ES-I3 (cell line): ENCODE results near the gene TTC21A.

Experiments used
- H3K36me3 ChIP-seq: 2 replicates; pipeline ENCODE4 v1.6.1; 2013; ENCODE audit warnings: mild to moderate bottlenecking, low read length, control low read depth, moderate library complexity; ENCODE audit not compliant: insufficient read depth
- H3K4me1 ChIP-seq: 2 replicates; pipeline ENCODE4 v1.6.1; 2013; ENCODE audit warnings: mild to moderate bottlenecking, control low read depth, low read length; ENCODE audit not compliant: insufficient read depth
- H3K9ac ChIP-seq: 2 replicates; pipeline ENCODE4 v1.6.1; 2013; ENCODE audit warnings: low read depth, mild to moderate bottlenecking, low read length, moderate library complexity
- H3K9me3 ChIP-seq: 2 replicates; pipeline ENCODE4 v1.6.1; 2013; ENCODE audit warnings: mild to moderate bottlenecking, low read length, moderate library complexity; ENCODE audit not compliant: control insufficient read depth, insufficient read depth

The TTC21A gene

GRCh38 chr3:39088456-39088855, 19.0 kb upstream of the TTC21A start:
- Histone ChIP-seq H3K9me3 (no peaks in the 10 kb centered on the region), H3K9ac (no peak overlapping the region), H3K4me1 (no peaks in the 10 kb centered on the region), H3K36me3 (peaks cover 5% of the 10 kb centered on the region; the same call in 1 of the 2 replicates)

DNA sequence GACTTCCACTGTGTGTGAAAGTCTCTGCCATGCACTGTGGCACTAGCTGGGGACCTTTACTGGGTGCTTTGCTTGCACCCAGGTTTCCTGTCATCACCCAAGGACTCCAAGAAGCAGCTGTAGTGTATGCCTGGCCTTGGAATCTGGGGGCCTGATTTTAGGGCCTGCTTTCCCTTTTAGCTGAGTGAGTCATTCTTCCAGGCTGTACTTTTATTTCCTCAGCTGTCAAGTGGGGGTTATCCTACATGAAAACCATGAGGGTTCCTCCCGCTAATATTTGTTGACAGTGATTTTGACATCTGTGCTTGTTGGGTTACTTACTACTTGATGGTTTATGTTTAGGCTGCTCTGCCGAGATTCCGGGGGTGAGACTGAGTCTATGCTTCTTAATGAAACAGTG, 18.6 kb upstream of the TTC21A start:
- Histone ChIP-seq H3K9ac (no peak overlapping the region), H3K36me3 (peaks cover 5% of the 10 kb centered on the region; the same call in 1 of the 2 replicates), H3K4me1 (no peaks in the 10 kb centered on the region), H3K9me3 (no peaks in the 10 kb centered on the region)

GRCh38 chr3:39090922-39091321, 16.6 kb upstream of the TTC21A start:
- H3K36me3 ChIP-seq, result peaks cover 9% of the 10 kb centered on the region
- no peaks in the 10 kb centered on the region for H3K4me1 ChIP-seq
- H3K9ac ChIP-seq, result no peak overlapping the region
- no peaks in the 10 kb centered on the region for H3K9me3 ChIP-seq

DNA sequence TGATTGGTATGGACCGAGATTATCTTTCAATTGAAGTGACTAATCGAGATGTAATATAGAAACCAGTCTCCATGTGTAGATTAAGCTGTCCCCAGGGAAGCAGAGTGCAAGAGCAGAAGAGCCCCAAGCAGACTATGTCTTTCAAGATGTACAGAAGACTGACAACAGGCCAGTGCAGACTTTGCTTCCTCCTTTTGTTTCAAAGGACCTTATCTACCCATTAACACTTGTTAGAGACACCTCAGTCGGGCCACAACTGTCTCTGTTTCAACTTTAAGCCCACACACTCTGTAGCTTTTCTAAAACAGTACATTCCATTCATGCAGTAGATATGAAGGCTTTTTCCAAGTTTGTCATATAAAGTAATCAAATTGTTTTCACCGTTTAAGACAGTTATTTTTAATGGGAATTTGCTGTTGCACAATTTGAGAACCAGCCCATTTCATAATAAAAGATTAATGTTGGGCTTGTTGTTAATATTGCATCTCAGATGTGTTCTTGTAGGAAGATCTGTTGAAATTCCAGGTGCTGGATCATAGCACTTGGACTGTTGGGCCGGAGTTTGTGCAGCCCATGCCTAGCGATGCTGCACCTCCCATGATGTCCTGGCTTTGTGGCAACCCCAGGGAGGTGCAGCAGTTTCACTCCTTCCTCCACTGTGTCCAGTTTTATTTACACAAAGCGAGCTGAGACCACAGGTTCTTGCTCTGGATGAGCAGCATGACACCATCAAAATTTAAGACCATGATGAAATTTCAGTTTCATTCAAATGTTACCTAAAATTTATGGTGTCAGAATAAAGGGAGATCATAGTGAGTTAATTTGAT, 12.4 kb upstream of the TTC21A start:
- no peaks in the 10 kb centered on the region for H3K9me3 ChIP-seq
- H3K4me1 ChIP-seq, result peaks cover 10% of the 10 kb centered on the region; the same call in 1 of the 2 replicates
- peaks cover 13% of the 10 kb centered on the region for H3K36me3 ChIP-seq
- H3K9ac ChIP-seq, result no peak overlapping the region

- Histone ChIP-seq H3K9ac (no peak overlapping the region), H3K36me3 (peaks cover 13% of the 10 kb centered on the region), H3K4me1 (peaks cover 10% of the 10 kb centered on the region; the same call in 1 of the 2 replicates), H3K9me3 (no peaks in the 10 kb centered on the region)
These were observed 11.7 kb upstream of the TTC21A start for GRCh38 chr3:39095778-39096177.

DNA sequence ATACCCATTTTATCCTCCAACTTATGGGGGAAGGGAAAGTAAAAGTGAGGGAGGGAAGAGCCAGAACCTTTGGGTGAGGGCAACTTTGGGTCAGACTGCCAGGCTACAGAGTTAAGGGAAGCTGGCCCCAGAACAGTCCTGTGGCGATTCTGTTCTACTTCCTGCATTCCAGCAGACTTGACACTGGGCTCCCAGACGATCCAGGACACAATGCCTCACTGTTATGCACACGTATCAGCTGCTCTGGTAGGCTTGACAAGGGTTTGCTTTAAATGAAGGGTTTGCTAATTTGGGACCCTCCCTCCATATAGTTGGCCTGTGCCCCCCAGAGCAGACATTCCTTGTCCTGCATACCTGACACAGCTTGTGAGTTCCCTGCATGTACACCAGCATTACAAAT, 10.7 kb upstream of the TTC21A start:
- no peaks in the 10 kb centered on the region for H3K9me3 ChIP-seq
- peaks cover 13% of the 10 kb centered on the region for H3K36me3 ChIP-seq
- H3K4me1 ChIP-seq, result peaks cover 10% of the 10 kb centered on the region; the same call in 1 of the 2 replicates
- H3K9ac ChIP-seq, result no peak overlapping the region

DNA sequence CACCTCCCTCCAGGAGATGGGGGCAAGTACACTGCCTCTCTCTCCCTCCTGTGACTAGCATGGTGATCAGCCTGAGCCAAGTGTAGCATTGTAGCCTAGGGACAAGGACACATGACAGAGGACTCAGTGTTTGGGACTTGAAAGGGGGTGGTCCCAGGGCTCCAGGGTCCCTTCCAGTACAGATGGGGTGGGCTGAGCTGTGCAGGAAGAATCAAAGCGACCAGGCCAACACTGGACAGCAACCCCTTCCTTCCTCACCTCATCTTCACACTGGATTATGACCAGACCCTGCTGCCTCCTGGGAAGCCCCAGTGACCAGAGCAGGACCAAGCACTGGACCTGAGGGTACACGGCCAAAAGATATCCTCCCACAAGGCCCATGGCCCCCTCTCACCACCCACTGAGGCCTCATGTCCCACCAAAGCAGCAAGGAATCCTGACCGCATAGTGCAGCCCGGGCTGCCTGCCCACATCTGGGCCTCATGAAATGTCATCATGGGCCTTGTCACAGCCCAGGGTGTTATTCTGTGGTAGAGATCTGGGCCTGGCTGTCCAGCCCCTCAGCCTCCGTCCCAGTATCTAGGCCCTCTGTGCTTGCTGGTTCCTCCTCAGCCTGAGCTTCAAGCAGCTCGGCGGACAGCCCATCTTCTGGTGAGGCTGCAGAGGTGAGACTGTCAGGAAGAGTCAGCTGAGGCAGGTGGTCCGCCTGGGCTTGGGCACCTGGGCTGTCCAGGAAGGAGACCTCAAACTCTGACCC, 9.6 kb upstream of the TTC21A start:
- Histone ChIP-seq H3K9ac (no peak overlapping the region), H3K4me1 (peaks cover 10% of the 10 kb centered on the region; the same call in 1 of the 2 replicates), H3K36me3 (peaks cover 13% of the 10 kb centered on the region), H3K9me3 (no peaks in the 10 kb centered on the region)

DNA sequence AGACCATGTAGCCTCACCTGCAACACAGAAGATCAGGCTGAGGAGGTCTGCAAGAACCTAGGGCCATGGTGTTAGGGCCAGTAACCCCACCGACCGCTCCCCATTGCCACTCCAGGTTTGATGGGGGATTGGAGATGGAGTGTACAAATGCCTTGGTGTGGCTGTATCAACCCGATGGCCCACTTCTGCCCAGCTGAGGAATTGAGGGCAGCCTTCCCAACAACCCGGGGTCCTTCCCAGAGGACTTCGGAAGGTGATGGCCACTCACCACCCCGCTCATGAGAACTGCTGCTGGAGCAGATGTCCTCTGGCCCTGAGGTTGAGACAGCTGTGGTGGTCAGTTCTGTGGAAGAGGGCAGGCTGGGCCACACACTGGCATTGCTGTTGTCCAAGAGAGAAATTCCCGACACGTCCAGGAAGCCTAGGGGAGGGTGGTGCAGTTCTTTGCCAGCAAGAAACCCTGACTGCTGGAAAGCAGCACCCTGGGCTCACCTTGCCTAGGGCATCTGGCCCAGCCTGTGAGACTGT, 8.9 kb upstream of the TTC21A start:
- peaks cover 10% of the 10 kb centered on the region; the same call in 1 of the 2 replicates for H3K4me1 ChIP-seq
- H3K9me3 ChIP-seq, result no peaks in the 10 kb centered on the region
- H3K9ac ChIP-seq, result no peak overlapping the region
- peaks cover 13% of the 10 kb centered on the region for H3K36me3 ChIP-seq

- Histone ChIP-seq H3K9ac (no peak overlapping the region), H3K4me1 (peaks cover 10% of the 10 kb centered on the region; the same call in 1 of the 2 replicates), H3K36me3 (peaks cover 13% of the 10 kb centered on the region), H3K9me3 (no peaks in the 10 kb centered on the region)
These were observed 8.2 kb upstream of the TTC21A start for GRCh38 chr3:39099242-39099641.

DNA sequence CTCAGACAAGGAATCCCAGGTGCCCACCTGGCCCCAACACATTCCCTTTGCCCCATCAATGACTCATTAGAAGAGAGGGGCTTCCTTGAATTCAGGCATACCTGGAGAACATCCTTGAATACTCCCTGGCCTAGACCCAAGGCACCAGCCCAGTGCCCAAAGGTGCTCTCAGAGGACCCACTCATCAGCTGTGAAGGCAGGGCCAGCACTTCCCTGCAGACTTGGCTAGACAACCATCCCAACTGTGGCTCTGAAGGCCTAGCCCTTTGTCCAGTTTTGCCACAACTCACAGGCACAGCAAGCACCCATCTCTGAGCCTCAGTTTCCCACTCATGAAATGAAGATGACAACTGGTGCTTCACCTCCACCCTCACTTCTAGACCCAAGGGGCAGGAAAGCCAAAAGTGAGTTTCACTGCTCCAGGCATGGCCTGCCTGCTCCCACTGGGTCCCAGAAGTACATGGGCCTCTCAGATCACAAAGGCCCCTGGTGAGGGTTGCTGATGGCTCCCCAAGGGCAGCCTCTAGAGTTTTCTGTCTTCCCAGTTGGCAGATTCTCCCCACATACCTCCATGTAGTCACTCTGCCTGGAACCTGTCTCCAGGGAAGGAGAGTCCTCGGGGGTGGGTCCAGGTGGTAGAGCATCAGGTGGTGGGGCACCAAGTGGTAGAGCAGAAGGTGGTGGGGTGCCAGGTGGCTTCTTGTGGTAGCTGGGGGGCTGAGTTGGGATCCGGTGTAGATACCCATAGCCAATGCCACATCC, 7.6 kb upstream of the TTC21A start:
- Histone ChIP-seq H3K9ac (no peak overlapping the region), H3K4me1 (peaks cover 10% of the 10 kb centered on the region; the same call in 1 of the 2 replicates), H3K9me3 (no peaks in the 10 kb centered on the region), H3K36me3 (peaks cover 11% of the 10 kb centered on the region)

DNA sequence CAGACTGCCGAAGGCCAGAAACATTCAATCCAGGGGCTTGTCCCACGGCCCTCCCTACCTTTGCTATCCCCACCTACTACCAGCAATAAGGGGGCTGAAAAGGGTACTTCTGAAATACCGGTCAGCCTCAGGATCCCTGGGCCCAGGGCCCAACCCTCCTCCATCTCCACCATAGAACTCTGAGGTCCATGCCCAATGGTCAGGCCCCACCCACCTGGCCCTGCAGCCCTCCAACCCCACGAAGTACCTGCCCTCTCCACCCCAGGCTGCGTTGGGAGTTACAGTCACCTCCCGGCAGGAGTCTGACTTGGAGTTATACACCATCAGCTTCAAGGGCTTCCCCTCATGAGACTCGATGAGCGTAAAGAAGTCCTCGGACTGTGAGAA, 7.0 kb upstream of the TTC21A start:
- no peaks in the 10 kb centered on the region for H3K9me3 ChIP-seq
- peaks cover 10% of the 10 kb centered on the region; the same call in 1 of the 2 replicates for H3K4me1 ChIP-seq
- H3K9ac ChIP-seq, result no peak overlapping the region
- peaks cover 9% of the 10 kb centered on the region; the same call in 1 of the 2 replicates for H3K36me3 ChIP-seq

DNA sequence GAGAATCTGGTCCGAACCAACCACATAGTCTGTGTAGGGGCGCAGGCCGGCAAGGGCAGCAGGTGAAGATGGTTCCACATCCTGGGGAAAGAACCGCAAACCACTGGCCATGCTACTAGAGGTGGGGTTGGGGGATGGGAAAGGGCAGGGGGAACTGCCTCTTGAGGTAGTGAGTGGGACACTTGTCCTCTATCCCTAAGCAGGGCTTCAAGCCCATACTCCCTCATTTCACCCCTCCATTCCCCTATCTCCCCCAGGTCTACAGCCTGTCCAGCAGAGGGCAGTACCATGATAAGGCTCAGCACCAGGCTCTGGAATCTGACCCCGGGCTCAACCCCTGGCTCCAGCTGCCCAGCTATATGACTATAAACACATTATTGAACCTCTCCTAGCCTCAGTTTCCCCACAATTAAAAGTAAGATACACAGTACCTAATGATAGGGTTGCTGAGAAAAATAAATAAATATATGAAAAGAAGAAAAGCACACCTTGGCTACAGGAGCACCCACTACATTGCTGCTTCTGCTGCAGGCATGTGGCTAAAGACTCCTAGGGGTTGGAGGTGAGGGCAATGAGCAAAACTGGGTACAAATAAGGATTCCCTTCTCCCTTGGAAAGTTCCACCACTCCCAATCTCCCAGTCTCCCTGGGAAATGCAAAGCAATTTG, 6.3 kb upstream of the TTC21A start:
- Histone ChIP-seq H3K9me3 (no peaks in the 10 kb centered on the region), H3K4me1 (peaks cover 10% of the 10 kb centered on the region; the same call in 1 of the 2 replicates), H3K36me3 (peaks cover 8% of the 10 kb centered on the region; the same call in 1 of the 2 replicates), H3K9ac (no peak overlapping the region)

- Histone ChIP-seq H3K36me3 (peaks cover under 1% of the 10 kb centered on the region; the same call in 1 of the 2 replicates), H3K4me1 (no peaks in the 10 kb centered on the region), H3K9ac (no peak overlapping the region), H3K9me3 (no peaks in the 10 kb centered on the region)
These were observed 4.8 kb upstream of the TTC21A start for GRCh38 chr3:39102504-39103323.
